Measurements from ENCODE around the gene ACOXL.

- TF ChIP-seq POLR2A (IDR thresholded peaks at IDR 0.05; ENCODE audit: low read length) = no peak
- no peak for TF ChIP-seq GATA1 (IDR thresholded peaks at IDR 0.05; ENCODE audit: low read depth, low read length)
Measured at GRCh38 chr2:110861616-110862260, 129.4 kb downstream of the ACOXL start.

Measured in erythroblast (primary cell).